Upper lobe of left lung (tissue), 6 donors: Measurements from ENCODE around the gene GRID1. TPM values are rescaled to one million over a fixed set of nuclear protein-coding genes. Genes with fewer than 3 reads are reported as not detected.
"Not testable (repeated sequence)": the region's sequence is repeated elsewhere in the genome, so short reads cannot be mapped to it uniquely, and the experiment has no call there.

ENCODE experiments used
- ATAC-seq, 2 donors: fragments of 200-7000 bp; cut with Tn5 transposase; one replicate each; pipeline ENCODE4 v1.9.1; 2022; ENCODE audit warnings: mild to moderate bottlenecking in 2 of 2, moderate library complexity in 2 of 2; ENCODE audit not compliant: low FRiP score in 2 of 2
- DNase-seq, 2 donors: peaks; one replicate each; pipeline ENCODE4 v3.0.0-alpha.2; 2019 to 2020
- H3K27ac ChIP-seq, 4 donors: fragments of 200-600 bp; sonication (generic); one replicate each; pipeline ENCODE4 v1.5.1; 2016 to 2019
- H3K27me3 ChIP-seq, 4 donors: fragments of 200-600 bp; sonication (generic); one replicate each; pipeline ENCODE4 v1.5.1; 2017 to 2019
- H3K36me3 ChIP-seq, 4 donors: fragments of 200-600 bp; sonication (generic); one replicate each; pipeline ENCODE4 v1.5.1; 2016 to 2019
- H3K4me1 ChIP-seq, 4 donors: fragments of 200-600 bp; sonication (generic); one replicate each; pipeline ENCODE4 v1.5.1; 2018 to 2019
- H3K4me3 ChIP-seq, 4 donors: fragments of 200-600 bp; sonication (generic); one replicate each; pipeline ENCODE4 v1.5.1; 2017 to 2019; ENCODE audit warnings: mild to moderate bottlenecking in 2 of 4, moderate library complexity in 1 of 4
- H3K9me3 ChIP-seq, 4 donors: fragments of 200-600 bp; sonication (generic); one replicate each; pipeline ENCODE4 v1.5.1; 2018 to 2019
- CTCF ChIP-seq, 6 experiments: fragments of 450-650 bp in 4 of 6; fragments of 200-600 bp in 2 of 6; sonication (generic) in 2 of 6; IDR thresholded peaks; one replicate each; pipeline ENCODE4 v1.5.1; 2016 to 2019; ENCODE audit warnings: antibody characterized with exemption in 6 of 6
- EP300 ChIP-seq, 4 donors: sonication (generic); formaldehyde crosslinking; IDR thresholded peaks; one replicate each; pipeline ENCODE4 v1.5.1; 2017; ENCODE audit warnings: antibody characterized with exemption in 4 of 4, control low read depth in 2 of 4
- POLR2A ChIP-seq, 4 donors: fragments of 450-650 bp; IDR thresholded peaks; one replicate each; pipeline ENCODE4 v1.5.1; 2016 to 2017; ENCODE audit warnings: antibody characterized with exemption in 4 of 4, mild to moderate bottlenecking in 2 of 4
- POLR2AphosphoS5 ChIP-seq, 2 donors: sonication (generic); formaldehyde crosslinking; IDR thresholded peaks; one replicate each; pipeline ENCODE4 v1.5.1; 2017; ENCODE audit warnings: antibody characterized with exemption in 2 of 2
- WGBS, 2 donors: methylation state at CpG; one replicate each; pipeline ENCODE4 v1.1.5; 2017 to 2018; 5-methylcytosine and 5-hydroxymethylcytosine counted together
- total RNA-seq, 6 donors: library from RNA; depleted of rRNA in 4 of 6; stranded (reverse); fragments of >200 nt in 4 of 6; gene quantifications; one replicate each; pipeline versions ENCODE4 v1.1.0 to v1.2.1, GENCODE V29; 2016 to 2021
- donor health status: DM: no; HTN: no; CAD: no; lungs with moderate emphysema.
- donor health status: DM: no; HTN: yes; CAD: no; lungs with severe emphysema.

The GRID1 gene
- total RNA-seq, 6 donors from 2014 or later = 1.5 to 5.2 (median 3.2) TPM

DNA sequence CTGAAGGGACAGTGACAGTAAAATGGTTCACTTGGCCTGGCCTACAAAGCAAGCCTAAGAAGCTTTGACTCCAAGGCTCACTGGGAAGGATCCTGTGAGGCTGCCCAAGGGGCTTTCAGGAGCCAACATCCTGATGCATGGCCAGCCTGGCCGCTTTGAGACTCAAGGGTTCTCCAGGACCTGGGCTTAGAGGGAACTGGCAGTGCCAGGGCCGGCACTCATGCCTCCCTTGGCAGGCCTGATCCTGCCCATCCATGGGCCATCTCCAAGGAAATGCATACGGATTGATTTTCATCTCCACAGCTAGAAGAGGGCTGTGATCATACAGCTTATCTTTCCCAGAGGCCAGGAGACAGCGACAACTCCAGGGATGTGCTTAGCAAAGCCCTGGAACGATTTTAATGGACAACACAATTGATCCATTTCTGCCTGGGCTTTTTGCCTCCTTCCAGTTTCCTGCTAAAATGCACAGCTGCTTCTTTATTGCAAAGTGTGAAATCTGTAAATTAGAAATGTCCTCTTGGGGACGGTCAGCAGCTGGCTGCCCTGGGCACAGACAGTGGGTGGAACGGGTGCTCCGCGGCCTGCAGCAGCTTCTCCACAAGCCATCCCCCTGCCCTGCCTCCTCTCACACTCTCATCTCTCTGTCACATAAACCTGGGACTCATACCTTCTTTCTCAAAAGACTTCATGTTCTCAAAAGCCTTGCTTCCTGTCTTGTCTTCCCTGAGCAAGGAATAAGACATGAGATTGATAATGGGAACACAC, 288.5 kb downstream of the GRID1 start:
- H3K27ac ChIP-seq = no peak overlapping the region
- H3K36me3 ChIP-seq = no peaks in the 10 kb centered on the region
- TF ChIP-seq EP300 (IDR thresholded peaks at IDR 0.05) (no peak), CTCF (IDR thresholded peaks at IDR 0.05) (no peak), POLR2AphosphoS5 (IDR thresholded peaks at IDR 0.05) (no peak), POLR2A (IDR thresholded peaks at IDR 0.05) (no peak)
- 77 to 94% methylated on average over 5 to 9 of the region's 9 CpGs for WGBS, 2 donors
- ATAC-seq (no peak), DNase-seq (no peak)
- H3K27me3 ChIP-seq = no peaks in the 10 kb centered on the region
- no peaks in the 10 kb centered on the region for H3K4me1 ChIP-seq
- no peaks in the 10 kb centered on the region for H3K9me3 ChIP-seq
- H3K4me3 ChIP-seq = no peak overlapping the region

DNA sequence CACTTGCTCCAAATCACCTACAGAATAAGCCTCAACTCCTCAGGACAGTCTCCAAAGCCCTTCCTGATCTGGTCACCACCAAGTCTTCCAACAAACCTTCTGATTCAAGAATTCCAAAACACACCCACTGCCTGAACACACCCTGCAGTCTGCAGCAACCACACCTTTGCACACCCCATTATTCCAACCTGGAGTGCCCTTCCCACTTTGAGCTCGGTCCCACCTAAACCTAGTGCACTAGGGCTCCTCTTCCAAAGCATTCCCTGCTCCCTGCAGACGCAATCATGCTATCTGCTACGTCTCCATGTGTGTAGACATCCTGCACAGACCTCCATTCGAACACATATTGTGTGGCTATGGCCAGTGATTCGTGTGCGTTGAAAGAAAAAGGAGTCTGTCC, 289.3 kb downstream of the GRID1 start:
- Histone ChIP-seq H3K27ac (no peak overlapping the region), H3K4me1 (no peaks in the 10 kb centered on the region), H3K4me3 (no peak overlapping the region), H3K9me3 (no peaks in the 10 kb centered on the region), H3K36me3 (no peaks in the 10 kb centered on the region), H3K27me3 (no peaks in the 10 kb centered on the region)
- ATAC-seq (no peak), DNase-seq (no peak)
- WGBS, 2 donors = 85 to 86% methylated on average over 6 of the region's 6 CpGs
- TF ChIP-seq EP300 (IDR thresholded peaks at IDR 0.05) (no peak), CTCF (IDR thresholded peaks at IDR 0.05) (no peak), POLR2AphosphoS5 (IDR thresholded peaks at IDR 0.05) (no peak), POLR2A (IDR thresholded peaks at IDR 0.05) (no peak)

- not testable (repeated sequence) for H3K27me3 ChIP-seq, H3K4me3 ChIP-seq, H3K27ac ChIP-seq, H3K9me3 ChIP-seq, DNase-seq, ATAC-seq, H3K4me1 ChIP-seq, H3K36me3 ChIP-seq
- WGBS, 2 donors = 90 to 96% methylated on average over 4 of the region's 4 CpGs
Measured at GRCh38 chr10:86076497-86076896, 290.1 kb downstream of the GRID1 start.

DNA sequence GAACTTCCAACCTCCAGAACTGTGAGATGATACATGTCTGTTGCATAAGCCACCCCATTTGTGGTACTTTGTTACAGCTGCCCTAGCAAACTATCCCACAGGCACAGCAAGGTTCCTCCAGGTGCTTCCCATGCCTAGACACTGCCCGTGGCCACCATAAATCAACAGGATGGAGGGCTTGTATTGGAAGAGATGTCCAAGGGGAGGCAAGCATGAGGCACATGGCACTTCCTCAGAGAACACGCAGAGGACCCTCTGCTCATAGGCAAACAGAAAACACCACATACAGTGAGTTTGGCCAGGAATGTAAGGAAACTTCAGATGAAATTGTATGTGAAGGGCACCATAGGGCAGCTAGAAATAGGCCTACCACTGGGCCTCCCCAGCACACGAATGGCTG, 291.1 kb downstream of the GRID1 start:
- WGBS, 2 donors = 72 to 73% methylated on average over 3 of the region's 3 CpGs
- Histone ChIP-seq H3K36me3 (no peaks in the 10 kb centered on the region), H3K4me1 (no peaks in the 10 kb centered on the region), H3K4me3 (no peak overlapping the region), H3K27me3 (no peaks in the 10 kb centered on the region), H3K27ac (no peak overlapping the region), H3K9me3 (no peaks in the 10 kb centered on the region)
- no peak for DNase-seq
- no peak for ATAC-seq
- TF ChIP-seq POLR2A (IDR thresholded peaks at IDR 0.05) (no peak), EP300 (IDR thresholded peaks at IDR 0.05) (no peak), CTCF (IDR thresholded peaks at IDR 0.05) (no peak), POLR2AphosphoS5 (IDR thresholded peaks at IDR 0.05) (no peak)

- H3K36me3 ChIP-seq = no peaks in the 10 kb centered on the region
- TF ChIP-seq POLR2AphosphoS5 (IDR thresholded peaks at IDR 0.05) (no peak), EP300 (IDR thresholded peaks at IDR 0.05) (no peak), POLR2A (IDR thresholded peaks at IDR 0.05) (no peak), CTCF (IDR thresholded peaks at IDR 0.05) (no peak)
- DNase-seq (no peak), ATAC-seq (no peak)
- H3K27ac ChIP-seq = no peak overlapping the region
- 84 to 87% methylated on average over 5 of the region's 5 CpGs for WGBS, 2 donors
- H3K27me3 ChIP-seq = no peaks in the 10 kb centered on the region
- no peak overlapping the region for H3K4me3 ChIP-seq
- no peaks in the 10 kb centered on the region for H3K4me1 ChIP-seq
- no peaks in the 10 kb centered on the region for H3K9me3 ChIP-seq
Measured at GRCh38 chr10:86074294-86074693, 292.3 kb downstream of the GRID1 start.
